ENCODE measurements around the gene RPRD1B.
"Not testable (repeated sequence)": the region's sequence is repeated elsewhere in the genome, so short reads cannot be mapped to it uniquely, and the experiment has no call there.

The RPRD1B gene

GRCh38 chr20:38104285-38104684, 70.7 kb downstream of the RPRD1B start:
- DNase-seq (ENCODE audit: low read depth): no peak

- no peak for DNase-seq (ENCODE audit: low read depth)
Measured at GRCh38 chr20:38106461-38106860, 72.9 kb downstream of the RPRD1B start.

GRCh38 chr20:38107386-38107785, 73.8 kb downstream of the RPRD1B start:
- not testable (repeated sequence) for DNase-seq (ENCODE audit: low read depth)

- DNase-seq (ENCODE audit: low read depth): not testable (repeated sequence)
Measured at GRCh38 chr20:38107916-38108315, 74.4 kb downstream of the RPRD1B start.

- no peak for DNase-seq (ENCODE audit: low read depth)
Measured at GRCh38 chr20:38108438-38108985, 75.0 kb downstream of the RPRD1B start.

GRCh38 chr20:38108986-38109541, 75.5 kb downstream of the RPRD1B start:
- DNase-seq (ENCODE audit: low read depth): no peak

- DNase-seq (ENCODE audit: low read depth): no peak
Measured at GRCh38 chr20:38109591-38110524, 76.3 kb downstream of the RPRD1B start.

GRCh38 chr20:38110525-38111178, 77.1 kb downstream of the RPRD1B start:
- DNase-seq (ENCODE audit: low read depth): no peak

- no peak for DNase-seq (ENCODE audit: low read depth)
Measured at GRCh38 chr20:38111366-38112232, 78.1 kb downstream of the RPRD1B start.

- DNase-seq (ENCODE audit: low read depth): no peak
Measured at GRCh38 chr20:38112261-38112929, 78.8 kb downstream of the RPRD1B start.

GRCh38 chr20:38112930-38113294, 79.4 kb downstream of the RPRD1B start:
- no peak for DNase-seq (ENCODE audit: low read depth)

- no peak for DNase-seq (ENCODE audit: low read depth)
Measured at GRCh38 chr20:38113401-38114325, 80.1 kb downstream of the RPRD1B start.

- DNase-seq (ENCODE audit: low read depth): no peak
Measured at GRCh38 chr20:38114353-38114791, 80.8 kb downstream of the RPRD1B start.

GRCh38 chr20:38115205-38115604, 81.7 kb downstream of the RPRD1B start:
- DNase-seq (ENCODE audit: low read depth): no peak

GRCh38 chr20:38115896-38116295, 82.3 kb downstream of the RPRD1B start:
- no peak for DNase-seq (ENCODE audit: low read depth)

GRCh38 chr20:38116409-38117165, 83.0 kb downstream of the RPRD1B start:
- no peak for DNase-seq (ENCODE audit: low read depth)

- DNase-seq (ENCODE audit: low read depth): no peak
Measured at GRCh38 chr20:38117205-38117604, 83.7 kb downstream of the RPRD1B start.

- DNase-seq (ENCODE audit: low read depth): no peak
Measured at GRCh38 chr20:38117635-38118034, 84.1 kb downstream of the RPRD1B start.

- no peak for DNase-seq (ENCODE audit: low read depth)
Measured at GRCh38 chr20:38119446-38119845, 85.9 kb downstream of the RPRD1B start.

All from T-helper 22 cell (primary cell).